Large intestine (tissue), 3 donors: ENCODE results near the gene LRRC7. TPM values are rescaled to one million over a fixed set of nuclear protein-coding genes. Genes with fewer than 3 reads are reported as not detected.
A peak's percentile ranks its signal among the peaks of the same experiment; 100 is the strongest.

Experiments
- DNase-seq, 2 donors: peaks; one replicate each; pipeline versions ENCODE4 v3.0.0 to v3.0.0-alpha.2; 2013
- H3K27ac ChIP-seq: one replicate; pipeline ENCODE4 v1.5.1; 2013; ENCODE audit warnings: low read length
- H3K27me3 ChIP-seq: 2 replicates; pipeline ENCODE4 v1.6.1; 2013; ENCODE audit warnings: low read length; ENCODE audit not compliant: control insufficient read depth, insufficient read depth
- H3K36me3 ChIP-seq: 2 replicates; pipeline ENCODE4 v1.6.1; 2013; ENCODE audit warnings: low read length; ENCODE audit not compliant: control insufficient read depth, insufficient read depth
- H3K4me1 ChIP-seq: one replicate; pipeline ENCODE4 v1.6.1; 2013; ENCODE audit warnings: low read length; ENCODE audit not compliant: control insufficient read depth, insufficient read depth
- H3K4me3 ChIP-seq: one replicate; pipeline ENCODE4 v1.5.1; 2013; ENCODE audit warnings: low read length
- H3K9me3 ChIP-seq: one replicate; pipeline ENCODE4 v1.6.1; 2013; ENCODE audit warnings: mild to moderate bottlenecking, low read depth, low read length, moderate library complexity; ENCODE audit not compliant: control insufficient read depth
- WGBS: methylation state at CpG from one replicate; pipeline ENCODE4 v1.1.5; 2013; ENCODE audit warnings: low lambda C conversion rate; ENCODE audit not compliant: insufficient coverage; 5-methylcytosine and 5-hydroxymethylcytosine counted together
- polyA plus RNA-seq: library from polyadenylated mRNA; unstranded; fragments of 120-200 nt; gene quantifications from one replicate; pipeline ENCODE4 v1.2.1, GENCODE V29; 2013

The LRRC7 gene
- polyA plus RNA-seq, 1 donor, result 5.1 TPM

DNA sequence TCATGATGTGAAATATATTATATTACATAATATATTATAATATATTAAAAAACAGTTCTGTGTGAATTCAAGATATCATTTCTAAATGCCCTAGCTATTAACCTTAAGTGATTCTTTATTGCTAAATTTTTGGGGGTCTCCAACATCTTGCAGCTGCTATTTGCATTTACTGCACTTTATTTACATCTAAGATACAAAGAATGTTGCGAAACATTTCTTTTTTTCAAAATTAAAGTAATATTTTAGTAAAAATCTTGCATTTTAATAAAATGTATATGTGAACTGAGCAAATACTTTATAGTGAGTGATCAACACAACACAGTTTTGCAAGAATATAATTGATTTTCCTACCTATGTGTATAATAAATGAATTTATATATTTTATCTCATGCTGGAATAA, 456.6 kb downstream of the LRRC7 start:
- Histone ChIP-seq H3K27ac (no peak overlapping the region), H3K36me3 (no peaks in the 10 kb centered on the region), H3K4me3 (no peak overlapping the region), H3K9me3 (no peaks in the 10 kb centered on the region), H3K27me3 (no peaks in the 10 kb centered on the region), H3K4me1 (no peaks in the 10 kb centered on the region)
- DNase-seq, result no peak
- WGBS, result 88% methylated on average over 1 of the region's 1 CpG

DNA sequence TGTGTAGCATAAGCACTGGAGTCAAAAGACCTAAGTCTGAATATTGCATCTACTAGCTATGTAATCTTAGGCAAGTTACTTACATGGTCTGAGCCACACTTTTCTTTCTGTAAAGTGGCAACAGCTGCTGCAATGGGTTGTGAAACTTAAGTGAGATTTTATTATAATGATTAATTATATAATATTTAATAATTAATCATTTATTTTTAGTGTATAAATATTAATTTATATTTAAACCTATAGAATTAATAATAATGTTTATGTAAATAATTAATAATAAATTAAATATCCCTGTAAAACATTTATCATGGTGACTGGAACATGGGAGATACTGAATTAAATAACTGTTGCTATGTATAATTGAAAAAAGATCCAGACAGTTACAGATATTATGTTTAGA, 457.3 kb downstream of the LRRC7 start:
- Histone ChIP-seq H3K27me3 (no peaks in the 10 kb centered on the region), H3K9me3 (no peaks in the 10 kb centered on the region), H3K27ac (no peak overlapping the region), H3K4me1 (no peaks in the 10 kb centered on the region), H3K4me3 (no peak overlapping the region), H3K36me3 (no peaks in the 10 kb centered on the region)
- DNase-seq, result no peak

DNA sequence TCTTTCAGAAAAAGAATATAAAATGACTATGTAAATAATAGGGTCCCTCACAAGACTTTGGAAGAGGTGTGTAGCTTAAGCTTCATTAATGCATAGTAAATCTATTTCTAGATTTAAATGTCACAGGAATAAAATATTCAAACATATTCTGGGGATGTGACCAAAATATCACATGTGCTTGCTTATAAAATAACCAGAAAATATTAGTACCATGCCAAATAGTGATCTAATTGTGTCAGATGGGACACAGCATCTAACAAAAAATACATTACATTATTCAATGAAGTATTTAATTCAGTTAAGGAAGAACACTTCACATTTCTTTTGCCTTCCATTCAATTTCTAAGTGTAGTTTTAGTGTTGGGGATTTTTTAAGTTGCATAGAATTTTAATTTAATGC, 458.1 kb downstream of the LRRC7 start:
- no peak overlapping the region for H3K4me3 ChIP-seq
- no peak for DNase-seq
- no peaks in the 10 kb centered on the region for H3K9me3 ChIP-seq
- H3K36me3 ChIP-seq, result no peaks in the 10 kb centered on the region
- H3K27me3 ChIP-seq, result no peaks in the 10 kb centered on the region
- no peaks in the 10 kb centered on the region for H3K4me1 ChIP-seq
- H3K27ac ChIP-seq, result no peak overlapping the region

DNA sequence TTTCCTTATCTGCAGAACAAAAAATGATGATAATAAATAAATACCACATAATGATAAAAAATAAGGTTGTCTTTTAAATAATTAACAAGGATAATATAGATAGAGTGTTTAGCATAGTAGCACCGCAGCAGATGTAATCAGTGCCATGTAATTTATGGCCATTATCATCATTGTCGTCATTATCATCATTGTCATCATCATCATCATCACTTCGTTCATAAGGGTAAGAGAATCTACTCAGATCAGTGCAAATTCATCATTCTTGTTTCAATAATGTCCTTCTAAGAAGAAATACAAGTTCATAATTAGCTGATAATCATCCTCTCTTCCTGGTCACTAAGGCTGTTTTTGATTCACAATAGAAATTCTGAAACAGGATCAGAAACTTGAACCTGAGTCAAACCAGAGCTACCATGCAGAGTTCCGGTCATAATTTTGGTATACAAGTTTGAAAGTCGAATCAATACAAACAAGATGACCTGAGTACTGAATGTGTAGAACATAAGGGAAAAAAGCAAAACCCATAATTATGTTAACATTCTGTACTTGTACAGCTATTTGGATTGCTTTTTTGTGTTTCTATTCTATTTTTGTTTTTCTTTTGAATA, 465.6 kb downstream of the LRRC7 start:
- H3K4me3 ChIP-seq, result no peak overlapping the region
- H3K27ac ChIP-seq, result no peak overlapping the region
- H3K4me1 ChIP-seq, result no peaks in the 10 kb centered on the region
- no peaks in the 10 kb centered on the region for H3K27me3 ChIP-seq
- H3K36me3 ChIP-seq, result no peaks in the 10 kb centered on the region
- WGBS, result 100% methylated on average over 1 of the region's 5 CpGs
- H3K9me3 ChIP-seq, result no peaks in the 10 kb centered on the region
- no peak for DNase-seq

DNA sequence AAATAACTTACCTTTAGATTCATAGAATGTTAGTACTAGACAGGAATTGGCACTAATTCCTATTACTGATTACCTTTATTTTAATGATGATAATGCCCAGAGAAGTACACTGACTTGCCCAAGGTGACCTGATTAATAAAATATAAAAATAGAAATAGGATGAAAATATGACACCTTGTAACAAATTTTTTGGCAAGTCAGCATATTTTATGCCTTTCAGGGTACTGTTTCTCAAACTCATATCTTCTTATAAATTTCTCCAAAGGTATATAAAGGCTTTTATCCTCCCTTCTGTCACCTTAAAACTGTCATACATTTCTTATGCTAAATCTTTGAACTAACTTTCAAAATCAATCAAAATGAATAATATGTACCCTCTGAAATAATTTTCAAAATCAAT, 466.2 kb downstream of the LRRC7 start:
- Histone ChIP-seq H3K4me3 (no peak overlapping the region), H3K36me3 (no peaks in the 10 kb centered on the region)

DNA sequence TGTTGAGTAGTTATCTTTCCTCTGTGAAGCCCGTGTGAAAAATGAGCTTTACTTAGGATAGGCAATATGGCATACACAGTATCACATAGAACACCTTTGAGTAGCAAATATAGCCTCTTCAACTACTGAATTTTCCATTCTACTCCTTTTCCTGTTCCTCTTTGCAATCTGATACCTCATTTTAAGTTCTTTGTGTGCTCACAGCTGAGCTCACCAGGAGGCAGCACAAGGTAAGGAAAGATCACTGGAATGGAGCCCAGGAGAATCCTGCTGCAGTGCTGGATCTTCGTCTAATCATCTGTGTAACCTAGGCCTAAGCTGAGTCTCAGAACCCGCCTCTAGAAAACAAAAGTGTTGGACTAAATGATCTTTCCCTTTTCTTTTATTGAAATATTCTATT, 466.7 kb downstream of the LRRC7 start:
- Histone ChIP-seq H3K27ac (no peak overlapping the region), H3K4me1 (no peaks in the 10 kb centered on the region), H3K9me3 (no peaks in the 10 kb centered on the region), H3K36me3 (no peaks in the 10 kb centered on the region), H3K27me3 (no peaks in the 10 kb centered on the region), H3K4me3 (no peak overlapping the region)
- peak in 1 of 2 donors; percentile 4 for DNase-seq
- 43% methylated on average over 1 of the region's 3 CpGs for WGBS

More for the DNA sequence above, 466.2 kb downstream of the LRRC7 start:
- Histone ChIP-seq H3K9me3 (no peaks in the 10 kb centered on the region), H3K27me3 (no peaks in the 10 kb centered on the region), H3K4me1 (no peaks in the 10 kb centered on the region), H3K27ac (no peak overlapping the region)
- no peak for DNase-seq

DNA sequence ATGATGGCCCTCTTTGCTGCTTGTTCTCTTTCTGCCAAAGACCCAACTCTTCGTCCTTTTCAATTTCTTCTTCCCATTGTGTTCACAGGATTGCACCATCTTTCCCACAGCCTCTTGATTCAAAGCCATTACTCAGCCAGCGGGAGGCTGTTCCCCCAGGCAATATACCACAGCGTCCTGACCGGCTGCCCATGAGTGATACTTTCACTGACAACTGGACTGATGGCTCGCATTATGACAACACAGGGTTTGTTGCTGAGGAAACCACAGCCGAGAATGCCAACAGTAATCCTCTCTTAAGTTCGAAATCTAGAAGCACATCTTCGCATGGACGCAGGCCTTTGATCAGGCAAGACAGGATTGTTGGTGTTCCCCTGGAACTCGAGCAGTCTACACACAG, 470.3 kb downstream of the LRRC7 start:
- Histone ChIP-seq H3K4me1 (no peaks in the 10 kb centered on the region), H3K27ac (no peak overlapping the region), H3K27me3 (no peaks in the 10 kb centered on the region), H3K4me3 (no peak overlapping the region), H3K9me3 (no peaks in the 10 kb centered on the region), H3K36me3 (no peaks in the 10 kb centered on the region)
- WGBS, result 90% methylated on average over 2 of the region's 10 CpGs
- no peak for DNase-seq

DNA sequence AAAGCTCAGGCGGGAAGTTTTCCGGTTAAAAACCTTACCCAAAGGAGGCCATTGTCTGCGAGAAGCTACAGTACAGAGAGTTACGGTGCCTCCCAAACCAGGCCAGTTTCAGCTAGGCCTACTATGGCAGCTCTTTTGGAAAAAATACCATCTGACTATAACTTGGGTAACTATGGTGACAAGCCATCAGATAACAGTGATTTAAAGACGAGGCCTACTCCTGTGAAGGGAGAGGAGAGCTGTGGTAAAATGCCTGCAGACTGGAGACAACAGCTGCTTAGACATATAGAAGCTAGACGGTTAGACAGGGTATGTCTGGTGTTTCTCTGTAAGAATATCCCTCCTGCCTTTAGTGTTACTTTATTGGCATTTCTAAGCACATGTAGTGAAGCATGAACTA, 471.8 kb downstream of the LRRC7 start:
- Histone ChIP-seq H3K27me3 (no peaks in the 10 kb centered on the region), H3K4me3 (no peak overlapping the region), H3K36me3 (no peaks in the 10 kb centered on the region), H3K27ac (no peak overlapping the region), H3K4me1 (no peaks in the 10 kb centered on the region), H3K9me3 (no peaks in the 10 kb centered on the region)
- DNase-seq, result no peak
- WGBS, result 100% methylated on average over 1 of the region's 6 CpGs

DNA sequence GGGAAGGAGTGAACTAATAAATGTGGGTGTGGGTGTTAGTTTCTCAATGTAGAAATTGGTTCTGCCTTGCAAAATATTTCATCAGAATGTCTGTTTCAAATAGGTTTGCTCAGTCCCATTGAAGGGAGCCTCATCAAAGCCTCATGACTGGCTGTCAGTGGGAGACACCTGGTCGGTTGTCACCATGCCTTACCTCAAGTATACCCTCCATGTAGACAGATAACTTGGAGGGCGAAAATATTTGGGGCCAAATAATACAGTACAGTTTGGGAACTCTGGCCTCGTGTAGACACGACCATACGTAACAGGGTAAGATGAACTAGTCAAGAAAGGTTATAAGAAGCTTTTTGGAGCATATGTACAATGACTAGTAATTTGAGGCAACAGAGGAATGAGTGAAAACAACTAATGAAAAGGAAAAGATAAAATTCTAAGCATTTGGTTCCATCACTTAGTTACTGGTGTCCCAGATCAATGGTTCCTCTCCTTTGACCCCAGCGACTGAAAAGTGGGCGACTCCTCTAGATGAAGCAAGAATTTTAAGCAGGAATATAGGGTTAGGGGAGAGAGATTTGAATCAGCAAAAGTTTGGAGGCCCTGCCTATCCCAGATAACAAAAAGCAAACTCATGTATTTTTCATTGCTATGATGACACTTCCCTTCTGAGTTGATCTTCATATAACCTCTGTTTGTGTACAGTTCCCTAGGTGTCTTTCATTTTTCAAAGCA, 473.8 kb downstream of the LRRC7 start:
- Histone ChIP-seq H3K4me3 (no peak overlapping the region), H3K36me3 (no peaks in the 10 kb centered on the region), H3K9me3 (no peaks in the 10 kb centered on the region), H3K4me1 (no peaks in the 10 kb centered on the region), H3K27me3 (no peaks in the 10 kb centered on the region), H3K27ac (no peak overlapping the region)
- 87% methylated on average over 5 of the region's 7 CpGs for WGBS
- no peak for DNase-seq

DNA sequence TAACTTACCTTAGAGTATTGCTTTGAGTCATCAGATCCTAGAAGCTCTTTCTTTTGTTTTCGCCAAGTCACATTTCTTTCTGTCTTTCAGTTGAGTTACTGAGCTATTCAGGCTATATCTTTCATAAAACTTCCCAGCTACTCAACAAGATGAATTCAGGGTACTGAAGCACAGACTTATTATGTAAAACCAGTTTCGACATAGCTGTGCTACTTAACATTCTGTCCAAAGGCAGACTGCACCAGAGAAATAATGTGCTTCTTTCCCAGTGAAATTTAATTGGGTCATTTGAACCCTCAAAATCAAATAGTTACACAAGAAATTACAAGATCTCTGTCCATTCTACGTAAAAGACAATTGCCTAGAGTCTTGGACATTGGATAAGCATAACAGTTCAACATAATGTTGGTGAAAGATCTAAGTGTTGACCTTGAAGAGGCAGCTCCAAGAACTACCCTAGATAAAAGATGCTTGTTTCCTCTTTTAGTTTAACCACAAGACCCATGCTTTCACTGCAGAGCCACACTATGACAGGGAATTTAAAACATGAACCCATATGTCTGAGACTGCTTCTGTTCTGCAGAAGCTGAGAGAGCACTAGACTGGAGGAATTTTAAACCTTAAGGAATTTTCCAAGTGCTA, 474.5 kb downstream of the LRRC7 start:
- Histone ChIP-seq H3K36me3 (no peaks in the 10 kb centered on the region), H3K27ac (no peak overlapping the region), H3K4me1 (no peaks in the 10 kb centered on the region), H3K4me3 (no peak overlapping the region), H3K9me3 (no peaks in the 10 kb centered on the region), H3K27me3 (no peaks in the 10 kb centered on the region)
- no peak for DNase-seq
- 86% methylated on average over 1 of the region's 3 CpGs for WGBS

DNA sequence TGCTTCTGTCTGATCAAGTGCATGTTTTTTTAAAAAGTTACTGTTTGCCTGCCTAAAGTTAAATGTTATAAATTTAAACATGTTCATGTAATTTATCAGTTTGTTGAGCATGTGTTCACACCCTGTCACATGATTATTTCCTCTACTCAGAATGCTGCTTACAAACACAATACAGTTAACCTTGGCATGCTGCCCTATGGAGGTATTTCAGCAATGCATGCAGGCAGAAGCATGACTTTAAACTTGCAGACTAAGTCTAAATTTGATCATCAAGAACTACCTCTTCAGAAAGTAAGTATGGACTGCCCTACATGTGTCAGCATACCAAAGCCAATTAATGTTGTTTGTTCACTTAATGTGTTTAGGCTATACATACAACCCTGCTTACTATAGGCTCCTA, 476.1 kb downstream of the LRRC7 start:
- no peaks in the 10 kb centered on the region for H3K4me1 ChIP-seq
- DNase-seq, result no peak
- H3K27ac ChIP-seq, result no peak overlapping the region
- H3K9me3 ChIP-seq, result no peaks in the 10 kb centered on the region
- H3K4me3 ChIP-seq, result no peak overlapping the region
- no peaks in the 10 kb centered on the region for H3K36me3 ChIP-seq
- no peaks in the 10 kb centered on the region for H3K27me3 ChIP-seq
